ENCODE measurements around the gene DPP4. TPM values are rescaled to one million over a fixed set of nuclear protein-coding genes. Genes with fewer than 3 reads are reported as not detected.

DPP4 gene
- total and polyA plus RNA-seq, 2 experiments from 2014 or later, result 1.5 to 2.8 TPM

DNA sequence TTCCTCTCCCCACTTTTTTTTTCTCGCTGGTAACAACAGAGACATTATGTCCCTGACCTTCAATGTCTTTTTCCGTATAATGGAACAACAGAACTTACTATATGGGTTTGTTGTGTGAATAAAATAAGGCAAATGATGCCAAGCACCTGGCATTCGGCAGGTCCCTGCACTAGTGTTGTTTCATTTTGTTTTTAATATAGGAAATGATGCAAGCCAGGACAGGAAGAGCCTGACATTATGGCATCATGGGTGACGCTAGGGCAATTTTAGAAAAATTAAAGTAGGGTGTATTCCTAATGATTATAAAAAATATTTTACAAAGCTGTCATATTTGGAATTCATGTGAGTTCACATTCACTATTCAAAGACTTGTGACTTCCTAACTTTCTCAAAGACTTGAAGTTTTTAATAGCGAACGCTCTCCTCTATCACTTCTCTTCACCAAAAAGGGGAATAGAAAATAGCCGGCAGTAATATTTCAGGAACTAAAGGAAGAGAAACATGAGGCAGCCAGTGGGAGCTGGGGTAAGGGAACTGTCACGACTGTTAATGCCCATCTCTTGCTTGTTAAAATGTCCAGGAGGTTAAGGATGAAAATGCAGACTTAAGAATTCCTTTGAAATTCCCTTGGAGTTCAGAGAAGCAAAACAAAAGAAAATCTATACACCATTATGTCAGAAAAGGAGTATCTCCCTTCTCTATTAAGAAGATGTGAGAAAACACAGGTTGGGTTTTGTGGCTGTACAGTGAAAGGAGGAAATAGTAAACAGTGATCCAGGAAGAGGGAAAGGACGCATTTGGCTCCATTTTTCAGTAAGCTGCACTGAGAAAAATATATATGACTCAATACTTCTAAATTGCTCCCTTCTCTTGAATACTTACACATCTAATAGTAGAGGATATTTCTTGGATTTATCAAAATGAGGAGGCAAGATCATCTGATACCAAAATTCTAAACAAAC is 60.2 kb downstream of the DPP4 start:
- no peaks in the 10 kb centered on the region for H3K36me3 Mint-ChIP-seq (ENCODE audit: low read depth)
- no peaks in the 10 kb centered on the region for H3K9me3 Mint-ChIP-seq
- Histone ChIP-seq H3K9me2 (ENCODE audit: insufficient read depth) (no peaks in the 10 kb centered on the region), H3K27me3 (ENCODE audit: insufficient read depth) (no peaks in the 10 kb centered on the region), H3K4me2 (no peak overlapping the region), H4K20me1 (replicated peaks; ENCODE audit: insufficient read depth) (no peaks in the 10 kb centered on the region), H3K36me3 (ENCODE audit: insufficient read depth) (no peaks in the 10 kb centered on the region), H3K79me2 (replicated peaks; ENCODE audit: insufficient read depth) (no peaks in the 10 kb centered on the region), H2AFZ (no peak overlapping the region), H3K4me3 (no peak overlapping the region), H3F3A (replicated peaks; ENCODE audit: low read depth) (no peaks in the 10 kb centered on the region), H3K27ac (ENCODE audit: low read depth) (no peak overlapping the region), H3K4me1 (ENCODE audit: insufficient read depth) (peaks cover 10% of the 10 kb centered on the region; the same call in 1 of the 2 replicates)
- H3K27me3 Mint-ChIP-seq (ENCODE audit: insufficient read depth, low read depth, poor library complexity), result no peaks in the 10 kb centered on the region
- H3K4me3 Mint-ChIP-seq, result no peak overlapping the region
- TF ChIP-seq POLR2AphosphoS5 (IDR thresholded peaks at IDR 0.05; ENCODE audit: low read depth) (no peak), ZNF114 (CRISPR knock-in tag; IDR thresholded peaks at IDR 0.05) (no peak), NANOG (IDR thresholded peaks at IDR 0.05; ENCODE audit: borderline replicate concordance) (no peak), ZNF331 (CRISPR knock-in tag; IDR thresholded peaks at IDR 0.05; ENCODE audit: low read depth) (no peak), STAT1 (IDR thresholded peaks at IDR 0.05; ENCODE audit: unreplicated experiment) (no peak), JUNB (IDR thresholded peaks at IDR 0.05; ENCODE audit: unreplicated experiment) (no peak), EZH2 (IDR thresholded peaks at IDR 0.05; ENCODE audit: low read depth, unreplicated experiment) (no peak), EZH2phosphoT487 (IDR thresholded peaks at IDR 0.05; ENCODE audit: unreplicated experiment) (no peak)
- TF ChIP-seq, protein P1, sequence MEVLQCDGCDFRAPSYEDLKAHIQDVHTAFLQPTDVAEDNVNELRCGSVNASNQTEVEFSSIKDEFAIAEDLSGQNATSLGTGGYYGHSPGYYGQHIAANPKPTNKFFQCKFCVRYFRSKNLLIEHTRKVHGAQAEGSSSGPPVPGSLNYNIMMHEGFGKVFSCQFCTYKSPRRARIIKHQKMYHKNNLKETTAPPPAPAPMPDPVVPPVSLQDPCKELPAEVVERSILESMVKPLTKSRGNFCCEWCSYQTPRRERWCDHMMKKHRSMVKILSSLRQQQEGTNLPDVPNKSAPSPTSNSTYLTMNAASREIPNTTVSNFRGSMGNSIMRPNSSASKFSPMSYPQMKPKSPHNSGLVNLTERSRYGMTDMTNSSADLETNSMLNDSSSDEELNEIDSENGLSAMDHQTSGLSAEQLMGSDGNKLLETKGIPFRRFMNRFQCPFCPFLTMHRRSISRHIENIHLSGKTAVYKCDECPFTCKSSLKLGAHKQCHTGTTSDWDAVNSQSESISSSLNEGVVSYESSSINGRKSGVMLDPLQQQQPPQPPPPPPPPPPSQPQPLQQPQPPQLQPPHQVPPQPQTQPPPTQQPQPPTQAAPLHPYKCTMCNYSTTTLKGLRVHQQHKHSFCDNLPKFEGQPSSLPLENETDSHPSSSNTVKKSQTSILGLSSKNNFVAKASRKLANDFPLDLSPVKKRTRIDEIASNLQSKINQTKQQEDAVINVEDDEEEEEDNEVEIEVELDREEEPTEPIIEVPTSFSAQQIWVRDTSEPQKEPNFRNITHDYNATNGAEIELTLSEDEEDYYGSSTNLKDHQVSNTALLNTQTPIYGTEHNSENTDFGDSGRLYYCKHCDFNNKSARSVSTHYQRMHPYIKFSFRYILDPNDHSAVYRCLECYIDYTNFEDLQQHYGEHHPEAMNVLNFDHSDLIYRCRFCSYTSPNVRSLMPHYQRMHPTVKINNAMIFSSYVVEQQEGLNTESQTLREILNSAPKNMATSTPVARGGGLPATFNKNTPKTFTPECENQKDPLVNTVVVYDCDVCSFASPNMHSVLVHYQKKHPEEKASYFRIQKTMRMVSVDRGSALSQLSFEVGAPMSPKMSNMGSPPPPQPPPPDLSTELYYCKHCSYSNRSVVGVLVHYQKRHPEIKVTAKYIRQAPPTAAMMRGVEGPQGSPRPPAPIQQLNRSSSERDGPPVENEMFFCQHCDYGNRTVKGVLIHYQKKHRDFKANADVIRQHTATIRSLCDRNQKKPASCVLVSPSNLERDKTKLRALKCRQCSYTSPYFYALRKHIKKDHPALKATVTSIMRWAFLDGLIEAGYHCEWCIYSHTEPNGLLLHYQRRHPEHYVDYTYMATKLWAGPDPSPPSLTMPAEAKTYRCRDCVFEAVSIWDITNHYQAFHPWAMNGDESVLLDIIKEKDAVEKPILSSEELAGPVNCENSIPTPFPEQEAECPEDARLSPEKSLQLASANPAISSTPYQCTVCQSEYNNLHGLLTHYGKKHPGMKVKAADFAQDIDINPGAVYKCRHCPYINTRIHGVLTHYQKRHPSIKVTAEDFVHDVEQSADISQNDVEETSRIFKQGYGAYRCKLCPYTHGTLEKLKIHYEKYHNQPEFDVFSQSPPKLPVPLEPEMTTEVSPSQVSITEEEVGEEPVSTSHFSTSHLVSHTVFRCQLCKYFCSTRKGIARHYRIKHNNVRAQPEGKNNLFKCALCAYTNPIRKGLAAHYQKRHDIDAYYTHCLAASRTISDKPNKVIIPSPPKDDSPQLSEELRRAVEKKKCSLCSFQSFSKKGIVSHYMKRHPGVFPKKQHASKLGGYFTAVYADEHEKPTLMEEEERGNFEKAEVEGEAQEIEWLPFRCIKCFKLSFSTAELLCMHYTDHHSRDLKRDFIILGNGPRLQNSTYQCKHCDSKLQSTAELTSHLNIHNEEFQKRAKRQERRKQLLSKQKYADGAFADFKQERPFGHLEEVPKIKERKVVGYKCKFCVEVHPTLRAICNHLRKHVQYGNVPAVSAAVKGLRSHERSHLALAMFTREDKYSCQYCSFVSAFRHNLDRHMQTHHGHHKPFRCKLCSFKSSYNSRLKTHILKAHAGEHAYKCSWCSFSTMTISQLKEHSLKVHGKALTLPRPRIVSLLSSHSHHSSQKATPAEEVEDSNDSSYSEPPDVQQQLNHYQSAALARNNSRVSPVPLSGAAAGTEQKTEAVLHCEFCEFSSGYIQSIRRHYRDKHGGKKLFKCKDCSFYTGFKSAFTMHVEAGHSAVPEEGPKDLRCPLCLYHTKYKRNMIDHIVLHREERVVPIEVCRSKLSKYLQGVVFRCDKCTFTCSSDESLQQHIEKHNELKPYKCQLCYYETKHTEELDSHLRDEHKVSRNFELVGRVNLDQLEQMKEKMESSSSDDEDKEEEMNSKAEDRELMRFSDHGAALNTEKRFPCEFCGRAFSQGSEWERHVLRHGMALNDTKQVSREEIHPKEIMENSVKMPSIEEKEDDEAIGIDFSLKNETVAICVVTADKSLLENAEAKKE (CRISPR knock-in tag; IDR thresholded peaks at IDR 0.05), result no peak
- TF ChIP-seq, protein P2, sequence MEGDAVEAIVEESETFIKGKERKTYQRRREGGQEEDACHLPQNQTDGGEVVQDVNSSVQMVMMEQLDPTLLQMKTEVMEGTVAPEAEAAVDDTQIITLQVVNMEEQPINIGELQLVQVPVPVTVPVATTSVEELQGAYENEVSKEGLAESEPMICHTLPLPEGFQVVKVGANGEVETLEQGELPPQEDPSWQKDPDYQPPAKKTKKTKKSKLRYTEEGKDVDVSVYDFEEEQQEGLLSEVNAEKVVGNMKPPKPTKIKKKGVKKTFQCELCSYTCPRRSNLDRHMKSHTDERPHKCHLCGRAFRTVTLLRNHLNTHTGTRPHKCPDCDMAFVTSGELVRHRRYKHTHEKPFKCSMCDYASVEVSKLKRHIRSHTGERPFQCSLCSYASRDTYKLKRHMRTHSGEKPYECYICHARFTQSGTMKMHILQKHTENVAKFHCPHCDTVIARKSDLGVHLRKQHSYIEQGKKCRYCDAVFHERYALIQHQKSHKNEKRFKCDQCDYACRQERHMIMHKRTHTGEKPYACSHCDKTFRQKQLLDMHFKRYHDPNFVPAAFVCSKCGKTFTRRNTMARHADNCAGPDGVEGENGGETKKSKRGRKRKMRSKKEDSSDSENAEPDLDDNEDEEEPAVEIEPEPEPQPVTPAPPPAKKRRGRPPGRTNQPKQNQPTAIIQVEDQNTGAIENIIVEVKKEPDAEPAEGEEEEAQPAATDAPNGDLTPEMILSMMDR (conservative IDR thresholded peaks at IDR 0.05; ENCODE audit: low read depth in 2 of 2), result no peak
- TF ChIP-seq, protein P3, sequence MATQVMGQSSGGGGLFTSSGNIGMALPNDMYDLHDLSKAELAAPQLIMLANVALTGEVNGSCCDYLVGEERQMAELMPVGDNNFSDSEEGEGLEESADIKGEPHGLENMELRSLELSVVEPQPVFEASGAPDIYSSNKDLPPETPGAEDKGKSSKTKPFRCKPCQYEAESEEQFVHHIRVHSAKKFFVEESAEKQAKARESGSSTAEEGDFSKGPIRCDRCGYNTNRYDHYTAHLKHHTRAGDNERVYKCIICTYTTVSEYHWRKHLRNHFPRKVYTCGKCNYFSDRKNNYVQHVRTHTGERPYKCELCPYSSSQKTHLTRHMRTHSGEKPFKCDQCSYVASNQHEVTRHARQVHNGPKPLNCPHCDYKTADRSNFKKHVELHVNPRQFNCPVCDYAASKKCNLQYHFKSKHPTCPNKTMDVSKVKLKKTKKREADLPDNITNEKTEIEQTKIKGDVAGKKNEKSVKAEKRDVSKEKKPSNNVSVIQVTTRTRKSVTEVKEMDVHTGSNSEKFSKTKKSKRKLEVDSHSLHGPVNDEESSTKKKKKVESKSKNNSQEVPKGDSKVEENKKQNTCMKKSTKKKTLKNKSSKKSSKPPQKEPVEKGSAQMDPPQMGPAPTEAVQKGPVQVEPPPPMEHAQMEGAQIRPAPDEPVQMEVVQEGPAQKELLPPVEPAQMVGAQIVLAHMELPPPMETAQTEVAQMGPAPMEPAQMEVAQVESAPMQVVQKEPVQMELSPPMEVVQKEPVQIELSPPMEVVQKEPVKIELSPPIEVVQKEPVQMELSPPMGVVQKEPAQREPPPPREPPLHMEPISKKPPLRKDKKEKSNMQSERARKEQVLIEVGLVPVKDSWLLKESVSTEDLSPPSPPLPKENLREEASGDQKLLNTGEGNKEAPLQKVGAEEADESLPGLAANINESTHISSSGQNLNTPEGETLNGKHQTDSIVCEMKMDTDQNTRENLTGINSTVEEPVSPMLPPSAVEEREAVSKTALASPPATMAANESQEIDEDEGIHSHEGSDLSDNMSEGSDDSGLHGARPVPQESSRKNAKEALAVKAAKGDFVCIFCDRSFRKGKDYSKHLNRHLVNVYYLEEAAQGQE (IDR thresholded peaks at IDR 0.05; ENCODE audit: unreplicated experiment), result no peak
- ATAC-seq, result no peak
- no peak for DNase-seq (ENCODE audit: low spot score)
- peaks cover 31% of the 10 kb centered on the region for H3K4me1 Mint-ChIP-seq
- no peak overlapping the region; the same call in 1 of the 2 replicates for H3K27ac Mint-ChIP-seq

Data from GM23338 (cell line).